ENCODE data around the gene NT5C2.

DNA sequence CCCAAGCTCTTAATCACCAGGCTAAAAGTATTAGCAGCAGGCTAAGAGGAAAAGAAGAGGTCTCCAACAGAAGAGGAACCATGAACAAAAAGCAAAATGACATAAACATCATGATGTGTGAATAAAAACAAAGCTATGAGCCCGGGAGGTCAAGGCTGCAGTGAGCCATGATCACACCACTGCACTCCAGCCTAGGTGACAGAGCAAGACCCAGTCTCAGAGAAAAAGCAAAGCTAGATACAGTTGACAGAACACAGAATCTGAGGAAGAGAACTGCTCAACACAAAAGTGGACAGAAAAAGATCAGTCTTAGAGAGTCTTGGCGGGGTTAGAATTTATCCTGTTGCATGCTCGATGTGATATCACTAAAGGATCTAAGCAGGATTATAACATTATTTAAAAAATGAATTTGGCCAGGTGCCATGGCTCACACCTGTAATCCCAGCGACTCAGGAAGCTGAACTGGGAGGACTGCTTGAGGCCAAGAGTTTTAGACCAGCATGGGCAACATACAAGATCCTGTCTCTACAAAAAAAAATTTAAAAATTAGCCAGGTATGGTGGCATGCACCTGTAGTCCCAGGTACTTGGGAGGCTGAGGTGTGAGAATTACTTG is 37.5 kb downstream of the NT5C2 start:
- no peak for TF ChIP-seq POLR2A (IDR thresholded peaks at IDR 0.05; ENCODE audit: extremely low read depth, insufficient read length)
- TF ChIP-seq, protein P1, sequence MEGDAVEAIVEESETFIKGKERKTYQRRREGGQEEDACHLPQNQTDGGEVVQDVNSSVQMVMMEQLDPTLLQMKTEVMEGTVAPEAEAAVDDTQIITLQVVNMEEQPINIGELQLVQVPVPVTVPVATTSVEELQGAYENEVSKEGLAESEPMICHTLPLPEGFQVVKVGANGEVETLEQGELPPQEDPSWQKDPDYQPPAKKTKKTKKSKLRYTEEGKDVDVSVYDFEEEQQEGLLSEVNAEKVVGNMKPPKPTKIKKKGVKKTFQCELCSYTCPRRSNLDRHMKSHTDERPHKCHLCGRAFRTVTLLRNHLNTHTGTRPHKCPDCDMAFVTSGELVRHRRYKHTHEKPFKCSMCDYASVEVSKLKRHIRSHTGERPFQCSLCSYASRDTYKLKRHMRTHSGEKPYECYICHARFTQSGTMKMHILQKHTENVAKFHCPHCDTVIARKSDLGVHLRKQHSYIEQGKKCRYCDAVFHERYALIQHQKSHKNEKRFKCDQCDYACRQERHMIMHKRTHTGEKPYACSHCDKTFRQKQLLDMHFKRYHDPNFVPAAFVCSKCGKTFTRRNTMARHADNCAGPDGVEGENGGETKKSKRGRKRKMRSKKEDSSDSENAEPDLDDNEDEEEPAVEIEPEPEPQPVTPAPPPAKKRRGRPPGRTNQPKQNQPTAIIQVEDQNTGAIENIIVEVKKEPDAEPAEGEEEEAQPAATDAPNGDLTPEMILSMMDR (IDR thresholded peaks at IDR 0.05; ENCODE audit: low read depth, low read length): no peak
- TF ChIP-seq MYC (IDR thresholded peaks at IDR 0.05; ENCODE audit: low read depth, low read length): no peak
- TF ChIP-seq, protein P2, sequence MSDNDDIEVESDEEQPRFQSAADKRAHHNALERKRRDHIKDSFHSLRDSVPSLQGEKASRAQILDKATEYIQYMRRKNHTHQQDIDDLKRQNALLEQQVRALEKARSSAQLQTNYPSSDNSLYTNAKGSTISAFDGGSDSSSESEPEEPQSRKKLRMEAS (IDR thresholded peaks at IDR 0.05; ENCODE audit: low read depth, low read length): no peak

Measured in NB4 (cell line).